ENCODE results near the gene FOXP4. TPM values are rescaled to one million over a fixed set of nuclear protein-coding genes. Genes with fewer than 3 reads are reported as not detected.
A peak's percentile ranks its signal among the peaks of the same experiment; 100 is the strongest.

FOXP4 gene
- total RNA-seq, 2 experiments from 2014 or later = 6.3 to 26.3 TPM

DNA sequence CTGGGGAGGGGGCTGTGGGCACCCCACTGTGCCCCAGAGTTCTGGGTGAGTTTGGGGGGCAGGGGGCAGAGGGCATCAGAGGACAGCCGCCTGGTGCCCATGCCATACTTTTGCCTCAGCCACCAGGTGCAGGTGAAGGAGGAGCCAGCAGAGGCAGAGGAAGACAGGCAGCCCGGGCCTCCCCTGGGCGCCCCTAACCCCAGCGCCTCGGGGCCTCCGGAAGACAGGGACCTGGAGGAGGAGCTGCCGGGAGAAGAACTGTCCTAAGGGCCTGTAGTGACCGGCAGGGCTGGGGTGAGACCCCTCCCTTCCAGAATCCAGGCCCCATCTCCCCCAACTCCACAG lies 52.5 kb downstream of the FOXP4 start:
- BruUV-seq (replicated peaks) = no TSS peak
- Histone ChIP-seq H3K9me2 (ENCODE audit: insufficient read depth, low read length) (no peaks in the 10 kb centered on the region), H3K79me2 (ENCODE audit: insufficient read depth, low read depth, low read length) (no peaks in the 10 kb centered on the region)

DNA sequence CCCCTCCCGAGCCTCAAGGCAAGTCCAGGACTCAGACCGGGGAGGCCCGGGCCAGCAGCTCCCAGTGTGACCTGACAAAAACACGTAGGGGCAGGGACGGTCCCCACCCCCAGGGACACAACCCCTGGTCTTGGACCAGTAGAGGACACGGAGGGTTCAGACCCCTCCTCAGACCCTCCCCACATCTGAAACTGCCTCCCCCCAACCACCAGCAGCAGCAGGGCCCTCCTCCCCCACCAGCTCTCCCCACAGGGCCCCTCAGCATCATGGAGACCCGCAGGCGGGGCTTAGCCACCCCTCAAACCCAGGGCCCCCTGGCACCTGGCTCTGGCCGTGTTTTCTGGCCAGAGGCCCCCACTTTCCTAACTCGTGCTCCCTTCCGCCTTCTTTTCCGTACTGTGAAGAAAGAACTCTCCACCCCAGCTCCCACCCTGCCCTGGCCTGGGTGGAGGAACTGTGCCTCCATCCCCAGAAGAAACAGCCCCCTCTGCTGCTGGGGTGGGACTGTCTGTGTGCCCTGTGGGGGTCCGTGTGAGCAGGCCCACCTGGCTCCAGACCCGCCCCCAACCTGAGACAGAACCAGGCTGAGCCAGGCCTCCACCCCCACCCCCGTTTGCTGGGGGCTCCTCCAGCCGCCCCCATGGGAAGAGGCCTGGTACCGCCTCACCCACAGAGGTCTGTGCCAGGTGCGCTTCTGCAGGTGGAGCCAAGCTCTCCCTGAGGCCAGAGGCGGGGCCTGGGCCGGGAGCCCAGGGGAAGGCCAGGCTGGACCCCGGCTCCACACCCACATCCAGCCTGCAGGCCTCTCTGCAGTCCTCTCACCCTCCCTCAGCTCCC lies 53.1 kb downstream of the FOXP4 start:
- no peaks in the 10 kb centered on the region for H4K20me1 ChIP-seq (ENCODE audit: insufficient read depth, low read length)
- intact Hi-C loops (cut with micrococcal nuclease; ENCODE audit: unreplicated experiment) = no loop called here
- ChIA-PET CTCF (ENCODE audit: unreplicated experiment) (no interaction called here), POLR2A (no interaction called here)
- H3K4me3 ChIP-seq (ENCODE audit: low read depth, low read length, poor library complexity, severe bottlenecking) = no peak overlapping the region
- TF ChIP-seq, protein P1, sequence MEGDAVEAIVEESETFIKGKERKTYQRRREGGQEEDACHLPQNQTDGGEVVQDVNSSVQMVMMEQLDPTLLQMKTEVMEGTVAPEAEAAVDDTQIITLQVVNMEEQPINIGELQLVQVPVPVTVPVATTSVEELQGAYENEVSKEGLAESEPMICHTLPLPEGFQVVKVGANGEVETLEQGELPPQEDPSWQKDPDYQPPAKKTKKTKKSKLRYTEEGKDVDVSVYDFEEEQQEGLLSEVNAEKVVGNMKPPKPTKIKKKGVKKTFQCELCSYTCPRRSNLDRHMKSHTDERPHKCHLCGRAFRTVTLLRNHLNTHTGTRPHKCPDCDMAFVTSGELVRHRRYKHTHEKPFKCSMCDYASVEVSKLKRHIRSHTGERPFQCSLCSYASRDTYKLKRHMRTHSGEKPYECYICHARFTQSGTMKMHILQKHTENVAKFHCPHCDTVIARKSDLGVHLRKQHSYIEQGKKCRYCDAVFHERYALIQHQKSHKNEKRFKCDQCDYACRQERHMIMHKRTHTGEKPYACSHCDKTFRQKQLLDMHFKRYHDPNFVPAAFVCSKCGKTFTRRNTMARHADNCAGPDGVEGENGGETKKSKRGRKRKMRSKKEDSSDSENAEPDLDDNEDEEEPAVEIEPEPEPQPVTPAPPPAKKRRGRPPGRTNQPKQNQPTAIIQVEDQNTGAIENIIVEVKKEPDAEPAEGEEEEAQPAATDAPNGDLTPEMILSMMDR (conservative IDR thresholded peaks at IDR 0.05; ENCODE audit: low read length) = no peak
- TF ChIP-seq EZH2phosphoT487 (IDR thresholded peaks at IDR 0.05; ENCODE audit: borderline replicate concordance, low read depth, low read length) = no peak
- no TSS peak for BruUV-seq (replicated peaks)
- peaks cover 9% of the 10 kb centered on the region for H3K4me1 ChIP-seq (ENCODE audit: insufficient read depth, low read length, poor library complexity, severe bottlenecking)
- no peak overlapping the region for H3K4me2 ChIP-seq (ENCODE audit: low read length)
- no peaks in the 10 kb centered on the region for H3K36me3 ChIP-seq (ENCODE audit: insufficient read depth, low read length)
- no peak overlapping the region for H3K27ac ChIP-seq (ENCODE audit: low read depth, low read length, poor library complexity, severe bottlenecking)
- H3K79me2 ChIP-seq (ENCODE audit: insufficient read depth, low read depth, low read length) = no peaks in the 10 kb centered on the region
- no peaks in the 10 kb centered on the region for H3K9me3 ChIP-seq (ENCODE audit: low read length)
- H3K9me2 ChIP-seq (ENCODE audit: insufficient read depth, low read length) = no peaks in the 10 kb centered on the region
- H2AFZ ChIP-seq (ENCODE audit: low read length) = no peak overlapping the region
- DNase-seq (ENCODE audit: low spot score) = no peak

More for the DNA sequence above, 52.5 kb downstream of the FOXP4 start:
- H3K4me2 ChIP-seq (ENCODE audit: low read length) = no peak overlapping the region
- ChIA-PET POLR2A (no interaction called here), CTCF (ENCODE audit: unreplicated experiment) (no interaction called here)
- H3K36me3 ChIP-seq (ENCODE audit: insufficient read depth, low read length) = no peaks in the 10 kb centered on the region
- no peak overlapping the region for H3K4me3 ChIP-seq (ENCODE audit: low read depth, low read length, poor library complexity, severe bottlenecking)
- H3K4me1 ChIP-seq (ENCODE audit: insufficient read depth, low read length, poor library complexity, severe bottlenecking) = peaks cover 9% of the 10 kb centered on the region
- TF ChIP-seq EZH2phosphoT487 (IDR thresholded peaks at IDR 0.05; ENCODE audit: borderline replicate concordance, low read depth, low read length) = no peak
- TF ChIP-seq, protein P1 (conservative IDR thresholded peaks at IDR 0.05; ENCODE audit: low read length) = no peak
- intact Hi-C loops (cut with micrococcal nuclease; ENCODE audit: unreplicated experiment) = no loop called here
- H3K9me3 ChIP-seq (ENCODE audit: low read length) = no peaks in the 10 kb centered on the region
- H3K27ac ChIP-seq (ENCODE audit: low read depth, low read length, poor library complexity, severe bottlenecking) = no peak overlapping the region
- no peaks in the 10 kb centered on the region for H4K20me1 ChIP-seq (ENCODE audit: insufficient read depth, low read length)
- no peak for DNase-seq (ENCODE audit: low spot score)
- no peak overlapping the region for H2AFZ ChIP-seq (ENCODE audit: low read length)

DNA sequence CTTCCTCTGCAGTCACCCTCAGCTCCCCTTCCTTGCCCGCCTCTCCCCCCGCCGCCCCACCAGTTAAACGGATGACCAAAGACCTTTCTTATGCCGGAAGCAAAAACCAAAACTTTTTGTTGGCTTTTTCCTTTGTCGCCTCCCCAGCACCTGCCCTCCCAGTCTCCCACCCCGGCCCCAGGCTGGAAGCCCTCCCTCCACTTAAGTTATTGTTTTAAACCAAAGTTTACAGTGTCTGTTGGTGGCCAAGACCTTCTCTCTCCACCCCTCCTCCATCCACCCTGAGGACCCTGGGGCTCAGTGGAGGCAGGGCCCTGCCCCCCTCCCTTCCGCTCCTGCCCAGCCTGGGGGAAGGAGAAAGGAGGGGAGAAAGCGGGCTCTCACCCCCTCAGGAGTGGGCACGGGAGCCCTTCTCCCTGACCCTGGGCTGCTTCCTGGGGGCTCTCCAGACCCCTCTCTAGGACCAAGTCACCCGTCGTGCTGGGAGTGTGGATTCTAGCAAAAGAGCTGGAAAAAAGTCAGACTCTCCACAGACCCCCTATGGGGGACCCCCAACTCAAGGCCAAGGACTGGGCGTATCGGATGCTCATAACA lies 53.8 kb downstream of the FOXP4 start:
- DNase-seq (ENCODE audit: low spot score) = no peak
- TSS peak; percentile 78 for BruUV-seq (replicated peaks)
- TF ChIP-seq, protein P1 (conservative IDR thresholded peaks at IDR 0.05; ENCODE audit: low read length) = no peak
- no peak for TF ChIP-seq EZH2phosphoT487 (IDR thresholded peaks at IDR 0.05; ENCODE audit: borderline replicate concordance, low read depth, low read length)
- H3K9me2 ChIP-seq (ENCODE audit: insufficient read depth, low read length) = no peaks in the 10 kb centered on the region
- POLR2A ChIA-PET = no interaction called here
- no peak overlapping the region for H2AFZ ChIP-seq (ENCODE audit: low read length)
- no peak overlapping the region for H3K4me2 ChIP-seq (ENCODE audit: low read length)
- intact Hi-C loops (cut with micrococcal nuclease; ENCODE audit: unreplicated experiment) = loop anchor here (10.0 kb wide), 2 partner anchors 445 to 565 kb away; no protein-coding TSS in a partner anchor
- peaks cover 9% of the 10 kb centered on the region for H3K4me1 ChIP-seq (ENCODE audit: insufficient read depth, low read length, poor library complexity, severe bottlenecking)
- no peaks in the 10 kb centered on the region for H3K9me3 ChIP-seq (ENCODE audit: low read length)
- no peak overlapping the region for H3K27ac ChIP-seq (ENCODE audit: low read depth, low read length, poor library complexity, severe bottlenecking)
- H3K36me3 ChIP-seq (ENCODE audit: insufficient read depth, low read length) = no peaks in the 10 kb centered on the region
- no peaks in the 10 kb centered on the region for H3K79me2 ChIP-seq (ENCODE audit: insufficient read depth, low read depth, low read length)
- CTCF ChIA-PET (ENCODE audit: unreplicated experiment) = no interaction called here
- H4K20me1 ChIP-seq (ENCODE audit: insufficient read depth, low read length) = no peaks in the 10 kb centered on the region
- H3K4me3 ChIP-seq (ENCODE audit: low read depth, low read length, poor library complexity, severe bottlenecking) = no peak overlapping the region

Data from OCI-LY7 (cell line).